ENCODE results near the gene PLPP1.

DNA sequence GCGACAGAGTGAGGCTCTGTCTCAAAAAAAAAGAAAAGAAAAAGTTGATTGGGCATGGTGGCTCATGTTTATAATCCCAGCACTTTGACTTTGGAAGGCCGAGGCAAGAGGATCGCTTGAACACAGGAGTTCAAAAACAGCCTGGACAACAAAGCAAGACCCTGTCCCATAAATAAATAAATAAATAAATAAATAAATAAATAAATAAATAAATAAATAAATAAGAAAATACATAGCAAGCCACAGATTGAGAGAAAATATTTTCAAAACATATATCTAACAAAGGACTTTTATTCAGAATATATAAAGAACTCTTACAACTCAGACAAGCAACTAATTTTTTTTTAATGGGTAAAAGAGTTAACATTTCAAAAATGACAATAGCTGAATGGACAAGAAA, 71.2 kb downstream of the PLPP1 start:
- no peak for TF ChIP-seq EZH2 (IDR thresholded peaks at IDR 0.05)
- TF ChIP-seq, protein P1, sequence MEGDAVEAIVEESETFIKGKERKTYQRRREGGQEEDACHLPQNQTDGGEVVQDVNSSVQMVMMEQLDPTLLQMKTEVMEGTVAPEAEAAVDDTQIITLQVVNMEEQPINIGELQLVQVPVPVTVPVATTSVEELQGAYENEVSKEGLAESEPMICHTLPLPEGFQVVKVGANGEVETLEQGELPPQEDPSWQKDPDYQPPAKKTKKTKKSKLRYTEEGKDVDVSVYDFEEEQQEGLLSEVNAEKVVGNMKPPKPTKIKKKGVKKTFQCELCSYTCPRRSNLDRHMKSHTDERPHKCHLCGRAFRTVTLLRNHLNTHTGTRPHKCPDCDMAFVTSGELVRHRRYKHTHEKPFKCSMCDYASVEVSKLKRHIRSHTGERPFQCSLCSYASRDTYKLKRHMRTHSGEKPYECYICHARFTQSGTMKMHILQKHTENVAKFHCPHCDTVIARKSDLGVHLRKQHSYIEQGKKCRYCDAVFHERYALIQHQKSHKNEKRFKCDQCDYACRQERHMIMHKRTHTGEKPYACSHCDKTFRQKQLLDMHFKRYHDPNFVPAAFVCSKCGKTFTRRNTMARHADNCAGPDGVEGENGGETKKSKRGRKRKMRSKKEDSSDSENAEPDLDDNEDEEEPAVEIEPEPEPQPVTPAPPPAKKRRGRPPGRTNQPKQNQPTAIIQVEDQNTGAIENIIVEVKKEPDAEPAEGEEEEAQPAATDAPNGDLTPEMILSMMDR (IDR thresholded peaks at IDR 0.05), result no peak
